GM23338 (cell line): ENCODE measurements around the gene SOST. TPM values are rescaled to one million over a fixed set of nuclear protein-coding genes. Genes with fewer than 3 reads are reported as not detected.

Experiments used
- ATAC-seq: fragments of 200-7000 bp; cut with Tn5 transposase; 3 replicates; pipeline ENCODE4 v1.9.1; 2020
- DNase-seq: peaks from one replicate; pipeline ENCODE4 v3.0.0-alpha.2; 2015; ENCODE audit warnings: low spot score
- H2AFZ ChIP-seq: fragments of 200-600 bp; sonication (generic); 2 replicates; pipeline ENCODE4 v1.8.0; 2016; ENCODE audit warnings: antibody characterized with exemption, mild to moderate bottlenecking, moderate library complexity
- H3F3A ChIP-seq: fragments of 200-600 bp; sonication (generic); replicated peaks from 2 replicates; pipeline ENCODE4 v1.8.0; 2017; ENCODE audit warnings: antibody characterized with exemption, mixed run types, low read depth
- H3K27ac ChIP-seq: fragments of 200-600 bp; sonication (generic); 2 replicates; pipeline ENCODE4 v1.6.1; 2016; ENCODE audit warnings: low read depth
- H3K27me3 ChIP-seq: fragments of 200-600 bp; sonication (generic); 2 replicates; pipeline ENCODE4 v1.8.0; 2016; ENCODE audit warnings: mild to moderate bottlenecking, mixed run types, moderate library complexity; ENCODE audit not compliant: insufficient read depth
- H3K36me3 ChIP-seq: fragments of 200-600 bp; sonication (generic); 2 replicates; pipeline ENCODE4 v1.8.0; 2016; ENCODE audit warnings: mild to moderate bottlenecking; ENCODE audit not compliant: insufficient read depth
- H3K4me1 ChIP-seq: fragments of 200-600 bp; sonication (generic); 2 replicates; pipeline ENCODE4 v1.8.0; 2016; ENCODE audit warnings: mild to moderate bottlenecking, moderate library complexity; ENCODE audit not compliant: insufficient read depth
- H3K4me2 ChIP-seq: fragments of 200-600 bp; sonication (generic); 2 replicates; pipeline ENCODE4 v1.7.1; 2017; ENCODE audit warnings: mixed run types
- H3K4me3 ChIP-seq: fragments of 200-600 bp; sonication (generic); 2 replicates; pipeline ENCODE4 v1.6.1; 2016; ENCODE audit warnings: mixed run types
- H3K79me2 ChIP-seq: fragments of 200-600 bp; sonication (generic); replicated peaks from 2 replicates; pipeline ENCODE4 v1.8.0; 2017; ENCODE audit warnings: mild to moderate bottlenecking; ENCODE audit not compliant: insufficient read depth
- H3K9me2 ChIP-seq: fragments of 200-600 bp; sonication (generic); 2 replicates; pipeline ENCODE4 v1.8.0; 2017; ENCODE audit not compliant: insufficient read depth
- H4K20me1 ChIP-seq: fragments of 200-600 bp; sonication (generic); replicated peaks from 2 replicates; pipeline ENCODE4 v1.8.0; 2017; ENCODE audit warnings: mild to moderate bottlenecking; ENCODE audit not compliant: insufficient read depth
- H3K27ac Mint-ChIP-seq: 2 replicates; pipeline ENCODE4 v1.8.0; 2020; ENCODE audit warnings: inconsistent platforms, mild to moderate bottlenecking, moderate library complexity, mixed read lengths
- H3K27me3 Mint-ChIP-seq: 3 replicates; pipeline ENCODE4 v1.8.0; 2022; ENCODE audit warnings: low read depth, mild to moderate bottlenecking, moderate library complexity, mixed read lengths, inconsistent platforms; ENCODE audit not compliant: insufficient read depth, poor library complexity
- H3K36me3 Mint-ChIP-seq: 3 replicates; pipeline ENCODE4 v1.8.0; 2021; ENCODE audit warnings: low read depth, mild to moderate bottlenecking, inconsistent platforms, moderate library complexity, mixed read lengths
- H3K4me1 Mint-ChIP-seq: 3 replicates; pipeline ENCODE4 v1.8.0; 2020; ENCODE audit warnings: mild to moderate bottlenecking, inconsistent platforms, mixed read lengths
- H3K4me3 Mint-ChIP-seq: 3 replicates; pipeline ENCODE4 v1.8.0; 2021; ENCODE audit warnings: moderate library complexity, mild to moderate bottlenecking, inconsistent platforms, mixed read lengths
- H3K9me3 Mint-ChIP-seq: 3 replicates; pipeline ENCODE4 v1.8.0; 2020; ENCODE audit warnings: moderate library complexity, mild to moderate bottlenecking, inconsistent platforms, mixed read lengths
- CTCF ChIP-seq, 2 experiments: fragments of 200-600 bp in 1 of 2; sonication (generic) in 1 of 2; conservative IDR thresholded peaks; 2 replicates each; pipeline versions ENCODE4 v1.5.1 to v1.6.1; 2016 to 2017; ENCODE audit warnings: antibody characterized with exemption in 2 of 2, low read depth in 2 of 2, mild to moderate bottlenecking in 2 of 2, moderate library complexity in 1 of 2
- REST ChIP-seq: IDR thresholded peaks from one replicate; pipeline ENCODE4 v1.6.1; 2018; ENCODE audit warnings: antibody characterized with exemption; ENCODE audit not compliant: unreplicated experiment
- ZNF331 ChIP-seq: fragments of 250-450 bp; sonication (Bioruptor Pico); IDR thresholded peaks from 2 replicates; pipeline ENCODE4 v1.5.0; 2020; ENCODE audit warnings: low read depth, mild to moderate bottlenecking, moderate library complexity
- polyA plus RNA-seq: library from polyadenylated mRNA; unstranded; fragments of >200 nt; fragmentation: Nextera tagmentation; extraction: Ambion mirVana; gene quantifications from 2 replicates; pipeline ENCODE4 v1.2.1, GENCODE V29; 2016
- total RNA-seq: library from RNA; depleted of rRNA; stranded (reverse); fragments of >200 nt; shearing (Covaris generic); gene quantifications from 2 replicates; pipeline ENCODE4 v1.2.3, GENCODE V29; 2014

Gene SOST
- total and polyA plus RNA-seq, 2 experiments from 2014 or later, result not detected

- H3K36me3 Mint-ChIP-seq, result no peaks in the 10 kb centered on the region
- no peak overlapping the region for H3K4me3 Mint-ChIP-seq
- no peak for TF ChIP-seq CTCF (conservative IDR thresholded peaks at IDR 0.05; ENCODE audit: low read depth in 2 of 2)
- no peaks in the 10 kb centered on the region for H3K36me3 ChIP-seq
- no peaks in the 10 kb centered on the region for H3K9me2 ChIP-seq
- H3K27ac ChIP-seq, result no peak overlapping the region
- no peak overlapping the region for H3K4me3 ChIP-seq
- peaks cover 7% of the 10 kb centered on the region for H3K27me3 Mint-ChIP-seq
- H2AFZ ChIP-seq, result no peak overlapping the region
- H3K79me2 ChIP-seq, result no peaks in the 10 kb centered on the region
- H3F3A ChIP-seq, result no peaks in the 10 kb centered on the region
- ATAC-seq (no peak), DNase-seq (no peak)
- no peaks in the 10 kb centered on the region for H4K20me1 ChIP-seq
- H3K9me3 Mint-ChIP-seq, result no peaks in the 10 kb centered on the region
- no peaks in the 10 kb centered on the region; the same call in 1 of the 2 replicates for H3K4me1 ChIP-seq
- H3K4me2 ChIP-seq, result no peak overlapping the region
- H3K4me1 Mint-ChIP-seq, result peaks cover 3% of the 10 kb centered on the region; the same call in 1 of the 3 replicates
- H3K27me3 ChIP-seq, result no peaks in the 10 kb centered on the region
- no peak overlapping the region for H3K27ac Mint-ChIP-seq
These were observed 29.1 kb upstream of the SOST start for GRCh38 chr17:43787728-43788127.

- Mint-ChIP-seq H3K9me3 (no peaks in the 10 kb centered on the region), H3K36me3 (no peaks in the 10 kb centered on the region), H3K4me3 (no peak overlapping the region), H3K4me1 (peaks cover 2% of the 10 kb centered on the region; the same call in 1 of the 3 replicates), H3K27me3 (peaks cover 12% of the 10 kb centered on the region), H3K27ac (no peak overlapping the region)
- Histone ChIP-seq H3K4me3 (no peak overlapping the region), H3K27me3 (peaks cover 17% of the 10 kb centered on the region), H3K27ac (no peak overlapping the region), H4K20me1 (no peaks in the 10 kb centered on the region), H3K4me1 (peaks cover 2% of the 10 kb centered on the region), H2AFZ (no peak overlapping the region), H3K79me2 (no peaks in the 10 kb centered on the region), H3K36me3 (no peaks in the 10 kb centered on the region), H3K4me2 (no peak overlapping the region), H3F3A (no peaks in the 10 kb centered on the region), H3K9me2 (no peaks in the 10 kb centered on the region)
- ATAC-seq, result no peak
- no peak for TF ChIP-seq ZNF331 (CRISPR knock-in tag)
- no peak for TF ChIP-seq CTCF (conservative IDR thresholded peaks at IDR 0.05; ENCODE audit: low read depth in 2 of 2)
- no peak for TF ChIP-seq REST
- no peak for DNase-seq
These were observed 26.1 kb upstream of the SOST start for GRCh38 chr17:43784628-43785101.
